ENCODE results near the gene IGFBP2.
A peak's percentile ranks its signal among the peaks of the same experiment; 100 is the strongest.

Gene IGFBP2

GRCh38 chr2:216681683-216682082 is 48.5 kb downstream of the IGFBP2 start:
- Mint-ChIP-seq H3K27ac (no peak overlapping the region), H3K9me3 (no peaks in the 10 kb centered on the region), H3K4me3 (no peak overlapping the region), H3K36me3 (no peaks in the 10 kb centered on the region), H3K4me1 (peaks cover 3% of the 10 kb centered on the region), H3K27me3 (peaks cover 52% of the 10 kb centered on the region)
- CTCF ChIA-PET = interaction anchor here (0.7 to 2.3 kb wide), 9 partner anchors 12 to 1032 kb away, joined by 3 to 12 read pairs (median 5); no protein-coding TSS in a partner anchor
- DNase-seq = no peak

- CTCF ChIA-PET = interaction anchor here (1.1 kb wide), 1 partner anchor 12 kb away, joined by 3 read pairs; no protein-coding TSS in a partner anchor
- Mint-ChIP-seq H3K4me3 (no peak overlapping the region), H3K9me3 (no peaks in the 10 kb centered on the region), H3K27me3 (peaks cover 65% of the 10 kb centered on the region), H3K27ac (no peak overlapping the region), H3K36me3 (no peaks in the 10 kb centered on the region), H3K4me1 (peaks cover 3% of the 10 kb centered on the region)
- DNase-seq = no peak
These were observed 50.6 kb downstream of the IGFBP2 start for GRCh38 chr2:216683846-216684245.

GRCh38 chr2:216685327-216685875 is 52.2 kb downstream of the IGFBP2 start:
- H3K27me3 Mint-ChIP-seq = peaks cover 53% of the 10 kb centered on the region
- no peak overlapping the region for H3K4me3 Mint-ChIP-seq
- no peaks in the 10 kb centered on the region for H3K36me3 Mint-ChIP-seq
- DNase-seq = no peak
- CTCF ChIA-PET = interaction anchor here (1.2 kb wide), 1 partner anchor 13 kb away, joined by 5 read pairs; no protein-coding TSS in a partner anchor
- H3K27ac Mint-ChIP-seq = no peak overlapping the region
- H3K9me3 Mint-ChIP-seq = no peaks in the 10 kb centered on the region
- peaks cover 3% of the 10 kb centered on the region for H3K4me1 Mint-ChIP-seq

- peaks cover 47% of the 10 kb centered on the region for H3K27me3 Mint-ChIP-seq
- peaks cover 14% of the 10 kb centered on the region for H3K4me1 Mint-ChIP-seq
- CTCF ChIA-PET = interaction anchor here (0.6 to 1.2 kb wide), 3 partner anchors 11 to 824 kb away, joined by 3 read pairs; no protein-coding TSS in a partner anchor
- DNase-seq = no peak
- H3K27ac Mint-ChIP-seq = no peak overlapping the region
- H3K4me3 Mint-ChIP-seq = no peak overlapping the region
- H3K9me3 Mint-ChIP-seq = no peaks in the 10 kb centered on the region
- no peaks in the 10 kb centered on the region for H3K36me3 Mint-ChIP-seq
These were observed 53.9 kb downstream of the IGFBP2 start for GRCh38 chr2:216687111-216687510.

- H3K4me3 Mint-ChIP-seq = no peak overlapping the region
- no peak for DNase-seq
These were observed 54.4 kb downstream of the IGFBP2 start for GRCh38 chr2:216687646-216688045.

GRCh38 chr2:216688731-216689340 is 55.6 kb downstream of the IGFBP2 start:
- no peaks in the 10 kb centered on the region for H3K36me3 Mint-ChIP-seq
- H3K4me1 Mint-ChIP-seq = peaks cover 25% of the 10 kb centered on the region
- H3K4me3 Mint-ChIP-seq = no peak overlapping the region
- no peak for DNase-seq
- H3K27ac Mint-ChIP-seq = peak overlapping the region; percentile 55
- peaks cover 36% of the 10 kb centered on the region for H3K27me3 Mint-ChIP-seq
- CTCF ChIA-PET = interaction anchor here (1.1 kb wide), 1 partner anchor 1024 kb away, joined by 5 read pairs; no protein-coding TSS in a partner anchor
- no peaks in the 10 kb centered on the region for H3K9me3 Mint-ChIP-seq

More at GRCh38 chr2:216687646-216688045, 54.4 kb downstream of the IGFBP2 start:
- CTCF ChIA-PET = interaction anchor here (0.7 to 1.2 kb wide), 3 partner anchors 11 to 823 kb away, joined by 3 read pairs; no protein-coding TSS in a partner anchor
- H3K27me3 Mint-ChIP-seq = peaks cover 42% of the 10 kb centered on the region
- no peaks in the 10 kb centered on the region for H3K9me3 Mint-ChIP-seq
- H3K36me3 Mint-ChIP-seq = no peaks in the 10 kb centered on the region
- no peak overlapping the region for H3K27ac Mint-ChIP-seq
- H3K4me1 Mint-ChIP-seq = peaks cover 16% of the 10 kb centered on the region

GRCh38 chr2:216689397-216689796 is 56.2 kb downstream of the IGFBP2 start:
- CTCF ChIA-PET = interaction anchor here (1.1 kb wide), 1 partner anchor 1024 kb away, joined by 5 read pairs; no protein-coding TSS in a partner anchor
- Mint-ChIP-seq H3K27me3 (peaks cover 30% of the 10 kb centered on the region), H3K4me3 (no peak overlapping the region), H3K4me1 (peaks cover 30% of the 10 kb centered on the region), H3K9me3 (no peaks in the 10 kb centered on the region), H3K36me3 (no peaks in the 10 kb centered on the region), H3K27ac (no peak overlapping the region)
- no peak for DNase-seq

- peaks cover 22% of the 10 kb centered on the region for H3K27me3 Mint-ChIP-seq
- no peaks in the 10 kb centered on the region for H3K9me3 Mint-ChIP-seq
These were observed 57.2 kb downstream of the IGFBP2 start for GRCh38 chr2:216690456-216690852.

GRCh38 chr2:216690853-216691741 is 57.9 kb downstream of the IGFBP2 start:
- H3K4me3 Mint-ChIP-seq = peak overlapping the region; percentile 30
- H3K4me1 Mint-ChIP-seq = peaks cover 36% of the 10 kb centered on the region
- no peaks in the 10 kb centered on the region for H3K36me3 Mint-ChIP-seq
- no peaks in the 10 kb centered on the region for H3K9me3 Mint-ChIP-seq
- peak; percentile 45 for DNase-seq
- H3K27ac Mint-ChIP-seq = no peak overlapping the region
- peaks cover 16% of the 10 kb centered on the region for H3K27me3 Mint-ChIP-seq
- CTCF ChIA-PET = interaction anchor here (0.6 kb wide), 1 partner anchor 282 kb away, joined by 3 read pairs; no protein-coding TSS in a partner anchor

More at GRCh38 chr2:216690456-216690852, 57.2 kb downstream of the IGFBP2 start:
- no peak overlapping the region for H3K4me3 Mint-ChIP-seq
- H3K27ac Mint-ChIP-seq = no peak overlapping the region
- DNase-seq = no peak
- H3K4me1 Mint-ChIP-seq = peaks cover 36% of the 10 kb centered on the region
- CTCF ChIA-PET = no interaction called here
- H3K36me3 Mint-ChIP-seq = no peaks in the 10 kb centered on the region

GRCh38 chr2:216692636-216693413 is 59.6 kb downstream of the IGFBP2 start:
- H3K36me3 Mint-ChIP-seq = no peaks in the 10 kb centered on the region
- peaks cover 36% of the 10 kb centered on the region for H3K4me1 Mint-ChIP-seq
- H3K4me3 Mint-ChIP-seq = peak overlapping the region; percentile 66
- DNase-seq = peak; percentile 77
- CTCF ChIA-PET = interaction anchor here (1.2 to 1.3 kb wide), 3 partner anchors 165 to 1097 kb away, joined by 3 to 5 read pairs (median 3); no protein-coding TSS in a partner anchor
- peaks cover 1% of the 10 kb centered on the region for H3K27me3 Mint-ChIP-seq
- H3K27ac Mint-ChIP-seq = no peak overlapping the region
- H3K9me3 Mint-ChIP-seq = no peaks in the 10 kb centered on the region

- H3K27me3 Mint-ChIP-seq = no peaks in the 10 kb centered on the region
- peaks cover 36% of the 10 kb centered on the region for H3K4me1 Mint-ChIP-seq
- CTCF ChIA-PET = interaction anchor here (0.6 to 1.5 kb wide), 7 partner anchors 11 to 1099 kb away, joined by 3 to 10 read pairs (median 3); no protein-coding TSS in a partner anchor
- no peaks in the 10 kb centered on the region for H3K36me3 Mint-ChIP-seq
- DNase-seq = no peak
- no peak overlapping the region for H3K27ac Mint-ChIP-seq
- H3K9me3 Mint-ChIP-seq = no peaks in the 10 kb centered on the region
- peak overlapping the region; percentile 60 for H3K4me3 Mint-ChIP-seq
These were observed 60.3 kb downstream of the IGFBP2 start for GRCh38 chr2:216693414-216694080.

- peak overlapping the region; percentile 60 for H3K4me3 Mint-ChIP-seq
- no peak overlapping the region for H3K27ac Mint-ChIP-seq
- CTCF ChIA-PET = interaction anchor here (0.6 to 1.5 kb wide), 7 partner anchors 12 to 1098 kb away, joined by 3 to 10 read pairs (median 3); no protein-coding TSS in a partner anchor
- DNase-seq = peak; percentile 65
- H3K27me3 Mint-ChIP-seq = no peaks in the 10 kb centered on the region
- no peaks in the 10 kb centered on the region for H3K9me3 Mint-ChIP-seq
- H3K36me3 Mint-ChIP-seq = no peaks in the 10 kb centered on the region
- H3K4me1 Mint-ChIP-seq = peaks cover 36% of the 10 kb centered on the region
These were observed 61.0 kb downstream of the IGFBP2 start for GRCh38 chr2:216694082-216694825.
